Measurements from ENCODE around the gene ZNF407.
"Not testable (repeated sequence)": the region's sequence is repeated elsewhere in the genome, so short reads cannot be mapped to it uniquely, and the experiment has no call there.

The ZNF407 gene

GRCh38 chr18:74565993-74566392 is 31.7 kb upstream of the ZNF407 start:
- not testable (repeated sequence) for H3K4me3 ChIP-seq (ENCODE audit: low read length)

DNA sequence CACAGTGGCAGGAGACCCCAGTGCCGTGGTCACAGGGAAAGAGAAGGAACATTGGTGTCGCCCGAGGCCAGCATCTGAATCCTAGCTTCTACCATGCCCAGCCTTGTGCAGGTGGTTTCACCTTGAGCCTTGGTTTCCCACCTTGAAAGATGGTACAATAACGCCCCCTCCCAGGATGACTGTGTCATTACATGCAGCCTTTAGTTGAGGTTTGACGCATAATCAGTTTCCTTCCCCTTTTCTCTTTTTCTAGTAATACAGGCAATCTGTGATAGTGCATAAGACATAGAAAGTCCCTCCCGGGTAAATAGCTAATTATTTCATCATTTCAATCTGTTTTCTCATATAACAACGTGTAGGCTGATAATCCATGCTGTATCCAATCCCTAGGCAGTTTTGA is 29.8 kb upstream of the ZNF407 start:
- H3K27me3 ChIP-seq (ENCODE audit: control insufficient read depth, insufficient read depth, low read length): no peaks in the 10 kb centered on the region
- H3K9me3 ChIP-seq (ENCODE audit: control insufficient read depth, low read depth, low read length): no peaks in the 10 kb centered on the region
- no peak overlapping the region for H3K9ac ChIP-seq (ENCODE audit: low read length)
- H3K27ac ChIP-seq (ENCODE audit: low read length): no peak overlapping the region
- H3K4me3 ChIP-seq (ENCODE audit: low read length): no peak overlapping the region
- H3K36me3 ChIP-seq (ENCODE audit: control insufficient read depth, low read depth, low read length): no peaks in the 10 kb centered on the region
- no peaks in the 10 kb centered on the region for H3K4me1 ChIP-seq (ENCODE audit: control insufficient read depth, low read depth, low read length)

More at GRCh38 chr18:74565993-74566392, 31.7 kb upstream of the ZNF407 start:
- H3K27ac ChIP-seq (ENCODE audit: low read length); H3K9me3 ChIP-seq (ENCODE audit: control insufficient read depth, low read depth, low read length); H3K36me3 ChIP-seq (ENCODE audit: control insufficient read depth, low read depth, low read length); H3K9ac ChIP-seq (ENCODE audit: low read length); H3K4me1 ChIP-seq (ENCODE audit: control insufficient read depth, low read depth, low read length); H3K27me3 ChIP-seq (ENCODE audit: control insufficient read depth, insufficient read depth, low read length): not testable (repeated sequence)

- H3K4me3 ChIP-seq (ENCODE audit: low read length): no peak overlapping the region
- no peaks in the 10 kb centered on the region for H3K27me3 ChIP-seq (ENCODE audit: control insufficient read depth, insufficient read depth, low read length)
- H3K9me3 ChIP-seq (ENCODE audit: control insufficient read depth, low read depth, low read length): no peaks in the 10 kb centered on the region
- no peak overlapping the region for H3K27ac ChIP-seq (ENCODE audit: low read length)
- H3K9ac ChIP-seq (ENCODE audit: low read length): no peak overlapping the region
- H3K36me3 ChIP-seq (ENCODE audit: control insufficient read depth, low read depth, low read length): no peaks in the 10 kb centered on the region
- H3K4me1 ChIP-seq (ENCODE audit: control insufficient read depth, low read depth, low read length): no peaks in the 10 kb centered on the region
These were observed 28.3 kb upstream of the ZNF407 start for GRCh38 chr18:74569401-74569800.

- H3K4me1 ChIP-seq (ENCODE audit: control insufficient read depth, low read depth, low read length): no peaks in the 10 kb centered on the region
- no peak overlapping the region for H3K4me3 ChIP-seq (ENCODE audit: low read length)
- H3K9me3 ChIP-seq (ENCODE audit: control insufficient read depth, low read depth, low read length): no peaks in the 10 kb centered on the region
- H3K27me3 ChIP-seq (ENCODE audit: control insufficient read depth, insufficient read depth, low read length): no peaks in the 10 kb centered on the region
- H3K36me3 ChIP-seq (ENCODE audit: control insufficient read depth, low read depth, low read length): no peaks in the 10 kb centered on the region
- H3K9ac ChIP-seq (ENCODE audit: low read length): no peak overlapping the region
- H3K27ac ChIP-seq (ENCODE audit: low read length): no peak overlapping the region
These were observed 27.4 kb upstream of the ZNF407 start for GRCh38 chr18:74570266-74570665.

- no peaks in the 10 kb centered on the region for H3K27me3 ChIP-seq (ENCODE audit: control insufficient read depth, insufficient read depth, low read length)
- H3K4me1 ChIP-seq (ENCODE audit: control insufficient read depth, low read depth, low read length): no peaks in the 10 kb centered on the region
- H3K4me3 ChIP-seq (ENCODE audit: low read length): no peak overlapping the region
- H3K9me3 ChIP-seq (ENCODE audit: control insufficient read depth, low read depth, low read length): no peaks in the 10 kb centered on the region
- no peak overlapping the region for H3K27ac ChIP-seq (ENCODE audit: low read length)
- no peak overlapping the region for H3K9ac ChIP-seq (ENCODE audit: low read length)
- H3K36me3 ChIP-seq (ENCODE audit: control insufficient read depth, low read depth, low read length): no peaks in the 10 kb centered on the region
These were observed 25.6 kb upstream of the ZNF407 start for GRCh38 chr18:74571895-74572680.

GRCh38 chr18:74573053-74573452 is 24.6 kb upstream of the ZNF407 start:
- H3K4me3 ChIP-seq (ENCODE audit: low read length): no peak overlapping the region
- H3K9ac ChIP-seq (ENCODE audit: low read length): no peak overlapping the region
- no peaks in the 10 kb centered on the region for H3K27me3 ChIP-seq (ENCODE audit: control insufficient read depth, insufficient read depth, low read length)
- H3K9me3 ChIP-seq (ENCODE audit: control insufficient read depth, low read depth, low read length): no peaks in the 10 kb centered on the region
- H3K4me1 ChIP-seq (ENCODE audit: control insufficient read depth, low read depth, low read length): no peaks in the 10 kb centered on the region
- H3K36me3 ChIP-seq (ENCODE audit: control insufficient read depth, low read depth, low read length): no peaks in the 10 kb centered on the region
- no peak overlapping the region for H3K27ac ChIP-seq (ENCODE audit: low read length)

DNA sequence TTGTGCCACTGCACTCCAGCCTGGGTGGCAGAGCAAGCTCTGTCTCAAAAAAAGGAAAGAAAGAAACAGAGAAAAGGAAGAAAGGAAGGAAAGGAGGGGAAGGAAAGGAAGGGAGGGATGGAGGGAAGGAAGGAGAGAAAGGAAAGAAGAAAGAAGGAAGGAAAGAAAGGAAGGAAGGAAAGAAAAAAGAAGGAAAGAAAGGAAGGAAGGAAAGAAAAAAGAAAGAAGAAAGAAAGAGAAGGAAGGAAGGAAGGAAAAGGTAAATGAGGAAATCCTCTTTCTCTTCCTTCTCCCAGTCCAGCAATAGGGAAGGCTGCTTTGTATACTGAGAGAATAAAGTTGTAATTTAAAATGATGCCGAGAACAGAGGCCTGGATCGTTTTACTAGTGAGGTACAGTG is 22.8 kb upstream of the ZNF407 start:
- Histone ChIP-seq H3K36me3 (ENCODE audit: control insufficient read depth, low read depth, low read length) (no peaks in the 10 kb centered on the region), H3K27me3 (ENCODE audit: control insufficient read depth, insufficient read depth, low read length) (no peaks in the 10 kb centered on the region), H3K9ac (ENCODE audit: low read length) (no peak overlapping the region), H3K4me3 (ENCODE audit: low read length) (no peak overlapping the region), H3K9me3 (ENCODE audit: control insufficient read depth, low read depth, low read length) (no peaks in the 10 kb centered on the region), H3K4me1 (ENCODE audit: control insufficient read depth, low read depth, low read length) (no peaks in the 10 kb centered on the region), H3K27ac (ENCODE audit: low read length) (no peak overlapping the region)

DNA sequence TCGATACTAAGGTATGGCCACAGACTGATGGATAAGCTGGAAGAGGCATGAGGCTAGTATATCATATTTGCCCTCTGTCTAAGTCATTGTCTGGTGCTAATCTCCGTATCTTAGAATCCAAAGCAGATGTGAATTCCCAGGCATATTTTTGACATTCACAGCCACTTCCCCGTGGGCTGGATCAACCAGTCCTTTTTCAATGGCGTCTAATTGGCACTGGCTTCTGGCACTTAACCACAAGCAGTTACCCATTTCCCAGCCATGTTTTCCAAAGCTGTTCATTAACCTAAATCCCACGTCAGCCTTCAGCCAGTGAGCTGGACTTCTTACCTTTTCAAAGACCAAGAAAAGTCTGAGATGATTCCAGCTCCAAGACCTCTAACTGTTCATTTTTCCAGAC is 20.7 kb upstream of the ZNF407 start:
- no peaks in the 10 kb centered on the region for H3K9me3 ChIP-seq (ENCODE audit: control insufficient read depth, low read depth, low read length)
- no peaks in the 10 kb centered on the region for H3K4me1 ChIP-seq (ENCODE audit: control insufficient read depth, low read depth, low read length)
- H3K36me3 ChIP-seq (ENCODE audit: control insufficient read depth, low read depth, low read length): no peaks in the 10 kb centered on the region
- H3K4me3 ChIP-seq (ENCODE audit: low read length): no peak overlapping the region
- no peak overlapping the region for H3K9ac ChIP-seq (ENCODE audit: low read length)
- no peak overlapping the region for H3K27ac ChIP-seq (ENCODE audit: low read length)
- no peaks in the 10 kb centered on the region for H3K27me3 ChIP-seq (ENCODE audit: control insufficient read depth, insufficient read depth, low read length)

GRCh38 chr18:74579496-74580065 is 18.1 kb upstream of the ZNF407 start:
- peaks cover under 1% of the 10 kb centered on the region for H3K27me3 ChIP-seq (ENCODE audit: control insufficient read depth, insufficient read depth, low read length)
- H3K4me1 ChIP-seq (ENCODE audit: control insufficient read depth, low read depth, low read length): no peaks in the 10 kb centered on the region
- no peaks in the 10 kb centered on the region for H3K9me3 ChIP-seq (ENCODE audit: control insufficient read depth, low read depth, low read length)
- H3K36me3 ChIP-seq (ENCODE audit: control insufficient read depth, low read depth, low read length): no peaks in the 10 kb centered on the region
- H3K27ac ChIP-seq (ENCODE audit: low read length): no peak overlapping the region
- H3K4me3 ChIP-seq (ENCODE audit: low read length): no peak overlapping the region
- H3K9ac ChIP-seq (ENCODE audit: low read length): no peak overlapping the region

GRCh38 chr18:74582642-74583041 is 15.0 kb upstream of the ZNF407 start:
- Histone ChIP-seq H3K9ac (ENCODE audit: low read length) (no peak overlapping the region), H3K4me1 (ENCODE audit: control insufficient read depth, low read depth, low read length) (no peaks in the 10 kb centered on the region), H3K36me3 (ENCODE audit: control insufficient read depth, low read depth, low read length) (no peaks in the 10 kb centered on the region), H3K9me3 (ENCODE audit: control insufficient read depth, low read depth, low read length) (no peaks in the 10 kb centered on the region), H3K27ac (ENCODE audit: low read length) (no peak overlapping the region), H3K27me3 (ENCODE audit: control insufficient read depth, insufficient read depth, low read length) (peaks cover 4% of the 10 kb centered on the region), H3K4me3 (ENCODE audit: low read length) (no peak overlapping the region)

GRCh38 chr18:74587441-74587840 is 10.2 kb upstream of the ZNF407 start:
- H3K9ac ChIP-seq (ENCODE audit: low read length): no peak overlapping the region
- no peak overlapping the region for H3K4me3 ChIP-seq (ENCODE audit: low read length)
- peaks cover 4% of the 10 kb centered on the region for H3K27me3 ChIP-seq (ENCODE audit: control insufficient read depth, insufficient read depth, low read length)
- no peak overlapping the region for H3K27ac ChIP-seq (ENCODE audit: low read length)
- H3K36me3 ChIP-seq (ENCODE audit: control insufficient read depth, low read depth, low read length): no peaks in the 10 kb centered on the region
- no peaks in the 10 kb centered on the region for H3K4me1 ChIP-seq (ENCODE audit: control insufficient read depth, low read depth, low read length)
- no peaks in the 10 kb centered on the region for H3K9me3 ChIP-seq (ENCODE audit: control insufficient read depth, low read depth, low read length)

DNA sequence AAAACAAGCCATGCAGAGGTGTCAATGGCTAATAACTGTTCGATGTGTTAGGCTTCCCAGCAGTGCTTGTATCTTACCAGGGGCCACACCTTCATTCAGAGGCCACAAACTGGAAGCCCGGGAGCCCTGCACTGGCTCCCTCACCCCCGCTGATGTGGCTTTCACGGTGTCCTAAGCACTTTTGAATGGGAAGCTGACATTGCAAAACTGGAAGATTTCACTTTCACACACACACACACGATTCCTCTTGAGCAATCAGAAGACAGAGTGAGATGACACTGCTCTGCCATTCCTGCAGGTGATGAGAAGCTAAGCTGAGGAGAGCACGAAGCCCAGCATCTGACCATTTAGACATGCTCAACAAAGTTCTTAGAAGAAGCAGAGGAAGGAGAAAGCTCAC is 8.6 kb upstream of the ZNF407 start:
- Histone ChIP-seq H3K27me3 (ENCODE audit: control insufficient read depth, insufficient read depth, low read length) (peaks cover 4% of the 10 kb centered on the region), H3K27ac (ENCODE audit: low read length) (no peak overlapping the region), H3K9ac (ENCODE audit: low read length) (no peak overlapping the region), H3K9me3 (ENCODE audit: control insufficient read depth, low read depth, low read length) (no peaks in the 10 kb centered on the region), H3K4me3 (ENCODE audit: low read length) (no peak overlapping the region), H3K36me3 (ENCODE audit: control insufficient read depth, low read depth, low read length) (peaks cover 4% of the 10 kb centered on the region), H3K4me1 (ENCODE audit: control insufficient read depth, low read depth, low read length) (no peaks in the 10 kb centered on the region)

All from iPS-18a (cell line).